ENCODE measurements around the gene ESPNL. TPM values are rescaled to one million over a fixed set of nuclear protein-coding genes. Genes with fewer than 3 reads are reported as not detected.
A peak's percentile ranks its signal among the peaks of the same experiment; 100 is the strongest.
"Not testable (repeated sequence)": the region's sequence is repeated elsewhere in the genome, so short reads cannot be mapped to it uniquely, and the experiment has no call there.

ESPNL gene
- total RNA-seq (3.5 TPM), polyA plus RNA-seq (0.23 TPM)

GRCh38 chr2:238100049-238100820 is at the start of gene ESPNL:
Gene ESPNL (plus strand): TSS chr2:238100340. CDS start chr2:238100420, 80 bp downstream.
- 85% methylated on average over 38 of the region's 38 CpGs for WGBS
- Histone ChIP-seq H3K27ac (ENCODE audit: low read depth) (no peak within 1 kb of the TSS), H3K4me1 (ENCODE audit: insufficient read depth) (no peaks in the 10 kb centered on the region), H3K4me3 (ENCODE audit: low read depth, low read length) (no peak within 1 kb of the TSS), H3K36me3 (ENCODE audit: insufficient read depth) (no peaks in the 10 kb centered on the region)
- no peak for DNase-seq (ENCODE audit: extremely low spot score)

- H3K36me3 ChIP-seq (ENCODE audit: insufficient read depth), result no peaks in the 10 kb centered on the region
- 75% methylated on average over 2 of the region's 2 CpGs for WGBS
- H3K4me1 ChIP-seq (ENCODE audit: insufficient read depth), result no peaks in the 10 kb centered on the region
- no peak for DNase-seq (ENCODE audit: extremely low spot score)
- no peak overlapping the region for H3K4me3 ChIP-seq (ENCODE audit: low read depth, low read length)
- H3K27ac ChIP-seq (ENCODE audit: low read depth), result no peak overlapping the region
These were observed 46.9 kb upstream of the ESPNL start for GRCh38 chr2:238053191-238053776.

GRCh38 chr2:238055841-238056240 is 44.3 kb upstream of the ESPNL start:
- H3K36me3 ChIP-seq (ENCODE audit: insufficient read depth), result no peaks in the 10 kb centered on the region
- WGBS, result 74% methylated on average over 3 of the region's 3 CpGs

DNA sequence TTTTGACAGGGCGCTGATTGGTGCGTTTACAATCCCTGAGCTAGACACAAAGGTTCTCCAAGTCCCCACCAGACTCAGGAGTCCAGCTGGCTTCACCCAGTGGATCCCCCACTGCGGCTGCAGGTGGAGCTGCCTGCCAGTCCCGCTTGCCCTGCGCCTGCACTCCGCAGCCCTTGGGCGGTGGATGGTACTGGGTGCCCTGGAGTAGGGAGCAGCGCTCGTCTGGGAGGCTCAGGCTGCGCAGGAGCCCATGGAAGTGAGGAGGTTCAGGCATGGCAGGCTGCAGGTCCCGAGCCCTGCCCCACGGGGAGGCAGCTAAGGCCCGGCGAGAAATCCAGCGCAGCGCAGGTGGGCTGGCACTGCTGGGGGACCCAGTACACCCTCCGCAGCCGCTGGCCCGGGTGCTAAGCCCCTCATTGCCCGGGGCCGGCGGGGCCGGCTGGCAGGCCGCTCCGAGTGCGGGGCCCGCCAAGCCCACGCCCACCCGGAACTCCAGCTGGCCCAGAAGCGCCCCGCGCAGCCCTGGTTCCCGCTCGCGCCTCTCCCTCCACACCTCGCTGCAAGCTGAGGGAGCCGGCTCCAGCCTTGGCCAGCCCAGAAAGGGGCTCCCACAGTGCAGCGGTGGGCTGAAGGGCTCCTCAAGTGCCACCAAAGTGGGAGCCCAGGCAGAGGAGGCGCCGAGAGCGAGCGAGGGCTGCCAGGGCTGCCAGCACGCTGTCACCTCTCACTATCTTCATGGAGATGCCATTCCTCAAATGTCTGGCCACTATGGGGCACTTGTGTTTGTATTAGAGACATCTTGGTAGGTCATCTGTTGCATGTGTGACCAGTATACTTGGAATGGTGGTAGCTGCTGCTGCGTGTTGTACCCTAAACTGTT is 42.2 kb upstream of the ESPNL start:
- WGBS, result 91% methylated on average over 44 of the region's 44 CpGs
- not testable (repeated sequence) for H3K4me1 ChIP-seq (ENCODE audit: insufficient read depth); H3K4me3 ChIP-seq (ENCODE audit: low read depth, low read length); H3K27ac ChIP-seq (ENCODE audit: low read depth); H3K36me3 ChIP-seq (ENCODE audit: insufficient read depth); DNase-seq (ENCODE audit: extremely low spot score)

More at GRCh38 chr2:238055841-238056240, 44.3 kb upstream of the ESPNL start:
- Histone ChIP-seq H3K4me1 (ENCODE audit: insufficient read depth) (peaks cover 3% of the 10 kb centered on the region), H3K27ac (ENCODE audit: low read depth) (no peak overlapping the region), H3K4me3 (ENCODE audit: low read depth, low read length) (no peak overlapping the region)
- no peak for DNase-seq (ENCODE audit: extremely low spot score)

DNA sequence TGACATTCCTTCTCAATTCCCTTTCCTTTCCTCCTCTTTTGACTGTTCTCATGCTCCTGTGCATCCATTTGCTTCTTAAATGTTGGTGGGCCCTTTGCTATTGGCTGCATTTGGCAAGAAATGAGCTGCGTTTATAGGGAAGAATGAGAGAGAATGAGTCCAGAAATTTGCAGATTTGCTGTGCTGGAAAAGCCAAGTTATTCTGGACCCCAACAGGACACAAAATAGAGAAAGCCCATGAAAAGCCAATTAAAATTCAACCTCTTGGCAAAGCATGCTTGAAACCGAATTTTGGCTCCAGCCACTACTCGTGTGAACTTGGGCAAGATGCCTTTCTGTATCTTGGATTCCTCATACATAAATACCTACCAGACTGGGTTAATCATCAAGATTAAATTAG is 40.6 kb upstream of the ESPNL start:
- no peak overlapping the region for H3K27ac ChIP-seq (ENCODE audit: low read depth)
- DNase-seq (ENCODE audit: extremely low spot score), result no peak
- no peaks in the 10 kb centered on the region for H3K36me3 ChIP-seq (ENCODE audit: insufficient read depth)
- peaks cover 3% of the 10 kb centered on the region for H3K4me1 ChIP-seq (ENCODE audit: insufficient read depth)
- 82% methylated on average over 3 of the region's 3 CpGs for WGBS
- H3K4me3 ChIP-seq (ENCODE audit: low read depth, low read length), result no peak overlapping the region

DNA sequence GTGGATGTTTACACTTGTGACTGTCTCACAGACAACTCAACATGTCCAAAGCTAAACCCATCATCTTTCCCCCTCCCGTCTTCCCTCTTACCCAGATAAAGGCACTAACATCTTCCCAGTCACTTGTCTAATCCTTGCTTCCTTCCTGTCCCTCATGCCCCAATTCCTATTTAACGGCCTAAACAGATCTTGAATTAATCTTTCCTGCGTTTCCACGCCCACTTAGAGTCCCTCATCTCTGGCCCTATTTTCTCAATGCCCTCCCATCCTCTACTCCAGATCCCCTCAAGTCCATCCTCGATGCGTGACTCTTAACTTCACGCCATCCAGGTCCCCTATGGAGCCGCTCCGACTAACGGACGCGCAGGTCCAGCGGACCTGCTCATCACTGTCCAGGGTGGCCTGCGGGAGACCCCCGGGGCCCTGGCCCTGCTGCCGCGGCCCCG is 40.0 kb upstream of the ESPNL start:
- DNase-seq (ENCODE audit: extremely low spot score), result no peak
- Histone ChIP-seq H3K4me3 (ENCODE audit: low read depth, low read length) (peak overlapping the region; percentile 70), H3K36me3 (ENCODE audit: insufficient read depth) (no peaks in the 10 kb centered on the region), H3K27ac (ENCODE audit: low read depth) (peak overlapping the region; percentile 88), H3K4me1 (ENCODE audit: insufficient read depth) (peaks cover 3% of the 10 kb centered on the region)
- 1% methylated on average over 18 of the region's 18 CpGs for WGBS

DNA sequence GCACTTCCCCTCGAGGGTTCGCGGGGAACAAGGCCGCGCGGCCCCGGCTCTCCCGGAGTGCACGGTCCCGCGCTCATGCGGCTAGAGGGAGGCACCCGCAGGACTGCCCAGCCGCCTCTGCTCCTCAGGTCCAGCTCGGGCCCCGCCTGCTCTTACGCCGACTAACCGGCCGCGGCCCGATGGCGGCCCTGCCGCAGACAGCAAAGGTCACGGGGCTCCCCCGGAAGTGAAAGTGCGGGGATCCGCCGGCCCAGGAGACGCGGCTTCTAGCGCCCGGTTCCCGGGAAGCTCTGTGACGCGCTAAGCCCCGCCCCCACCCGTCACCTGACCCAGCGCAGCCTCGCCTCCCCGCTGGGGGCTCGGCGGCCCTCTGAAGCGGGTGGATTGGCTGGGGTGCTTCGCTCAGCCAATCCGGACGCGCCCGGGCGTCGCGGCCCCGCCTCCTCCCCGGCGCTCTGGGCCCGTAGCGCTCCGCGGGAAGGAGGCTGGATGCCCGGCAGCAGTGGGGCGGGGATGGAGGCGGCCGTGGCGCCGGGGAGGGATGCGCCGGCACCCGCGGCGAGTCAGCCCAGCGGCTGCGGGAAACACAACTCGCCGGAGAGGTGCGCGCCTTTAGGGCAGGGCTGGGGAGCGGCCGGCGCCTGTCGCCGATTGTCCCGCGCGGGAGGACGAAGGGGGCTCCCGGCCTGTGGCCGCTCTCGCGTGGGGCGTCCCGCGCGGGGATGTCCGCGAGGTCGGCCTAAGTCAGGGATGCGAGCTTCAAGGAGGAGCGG is 39.4 kb upstream of the ESPNL start, which contains the start of gene SCLY:
Gene SCLY, plus strand, starts transcription at position 460 of the 773 bp plus-strand sequence. Its CDS starts 54 bp downstream, at position 514.
- peak; percentile 90 for DNase-seq (ENCODE audit: extremely low spot score)
- under 1% methylated on average over 98 of the region's 98 CpGs for WGBS
- H3K4me3 ChIP-seq (ENCODE audit: low read depth, low read length), result peak within 1 kb of the TSS; percentile 77
- peaks cover 3% of the 10 kb centered on the region for H3K4me1 ChIP-seq (ENCODE audit: insufficient read depth)
- no peaks in the 10 kb centered on the region for H3K36me3 ChIP-seq (ENCODE audit: insufficient read depth)
- peak within 1 kb of the TSS; percentile 88 for H3K27ac ChIP-seq (ENCODE audit: low read depth)

DNA sequence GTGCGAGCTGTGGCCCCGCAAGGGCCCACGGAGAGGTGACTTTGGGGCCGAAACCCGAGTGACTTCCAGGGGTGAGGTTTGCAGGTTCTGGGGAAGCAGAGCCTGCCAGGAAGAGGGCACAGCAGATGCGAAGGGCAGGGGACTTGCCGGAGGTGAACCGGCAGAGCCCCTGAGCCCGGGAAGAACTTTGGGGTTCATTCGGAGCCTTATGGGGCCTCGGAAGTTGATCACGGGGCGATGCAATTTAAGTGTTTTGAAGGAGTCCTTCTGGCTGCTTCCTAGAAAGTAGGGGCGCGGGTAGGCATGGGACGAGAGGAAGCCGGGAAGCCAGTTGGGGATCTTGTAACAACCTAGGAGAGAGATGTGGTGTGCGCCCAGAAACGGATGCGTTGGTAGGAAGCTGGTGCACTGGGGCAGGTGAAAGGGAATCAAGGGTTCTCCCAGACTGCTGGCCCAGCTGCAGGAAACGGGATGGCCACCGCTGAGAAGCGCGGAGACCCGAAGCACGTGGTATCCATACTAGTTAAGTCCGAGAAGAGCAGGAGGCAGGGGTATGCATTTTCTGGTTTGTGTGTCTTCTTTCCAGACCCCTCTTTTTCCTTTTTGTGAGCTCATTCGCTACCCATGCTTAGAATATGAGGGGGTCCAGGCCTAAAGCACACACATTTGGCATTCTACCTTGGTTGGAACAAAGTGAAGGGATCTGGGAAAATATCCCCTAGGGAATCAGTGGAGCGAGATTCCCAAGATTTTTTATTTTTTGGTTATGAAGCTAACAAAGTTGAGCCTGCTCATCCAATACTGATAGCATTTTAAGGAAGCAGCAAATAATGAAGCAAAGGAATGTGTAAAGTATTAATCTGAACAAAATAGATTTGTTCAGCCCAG is 38.6 kb upstream of the ESPNL start:
- WGBS, result 2% methylated on average over 29 of the region's 29 CpGs
- Histone ChIP-seq H3K27ac (ENCODE audit: low read depth) (peak overlapping the region; percentile 30), H3K36me3 (ENCODE audit: insufficient read depth) (no peaks in the 10 kb centered on the region), H3K4me3 (ENCODE audit: low read depth, low read length) (peak overlapping the region; percentile 77), H3K4me1 (ENCODE audit: insufficient read depth) (peaks cover 3% of the 10 kb centered on the region)
- DNase-seq (ENCODE audit: extremely low spot score), result no peak

GRCh38 chr2:238063414-238064189 is 36.5 kb upstream of the ESPNL start:
- no peak for DNase-seq (ENCODE audit: extremely low spot score)
- Histone ChIP-seq H3K4me3 (ENCODE audit: low read depth, low read length) (no peak overlapping the region), H3K36me3 (ENCODE audit: insufficient read depth) (peaks cover 1% of the 10 kb centered on the region), H3K27ac (ENCODE audit: low read depth) (no peak overlapping the region), H3K4me1 (ENCODE audit: insufficient read depth) (peaks cover 3% of the 10 kb centered on the region)
- WGBS, result 92% methylated on average over 8 of the region's 8 CpGs

- Histone ChIP-seq H3K4me1 (ENCODE audit: insufficient read depth) (peaks cover 3% of the 10 kb centered on the region), H3K27ac (ENCODE audit: low read depth) (no peak overlapping the region), H3K36me3 (ENCODE audit: insufficient read depth) (peaks cover 1% of the 10 kb centered on the region), H3K4me3 (ENCODE audit: low read depth, low read length) (no peak overlapping the region)
- DNase-seq (ENCODE audit: extremely low spot score), result no peak
- 83% methylated on average over 7 of the region's 7 CpGs for WGBS
These were observed 35.8 kb upstream of the ESPNL start for GRCh38 chr2:238064376-238064775.

GRCh38 chr2:238065071-238065846 is 34.9 kb upstream of the ESPNL start:
- no peak overlapping the region for H3K4me3 ChIP-seq (ENCODE audit: low read depth, low read length)
- 89% methylated on average over 18 of the region's 18 CpGs for WGBS
- H3K36me3 ChIP-seq (ENCODE audit: insufficient read depth), result peaks cover 1% of the 10 kb centered on the region
- H3K4me1 ChIP-seq (ENCODE audit: insufficient read depth), result no peaks in the 10 kb centered on the region
- no peak for DNase-seq (ENCODE audit: extremely low spot score)
- no peak overlapping the region for H3K27ac ChIP-seq (ENCODE audit: low read depth)
